IMR-90 (cell line): Measurements from ENCODE around the gene TAS2R1. TPM values are rescaled to one million over a fixed set of nuclear protein-coding genes. Genes with fewer than 3 reads are reported as not detected.

Experiments
- ATAC-seq: fragments of 200-7000 bp; cut with Tn5 transposase; 2 replicates; pipeline ENCODE4 v1.9.1; 2020; ENCODE audit warnings: low read depth, mild to moderate bottlenecking, moderate library complexity
- BruUV-seq: library from RNA; stranded (reverse); fragments of 400-500 nt; replicated peaks from 2 replicates; lab custom pipeline; 2021; lab: Mats Ljungman, UMichigan
- CTCF ChIA-PET: fragments of 300-600 bp; formaldehyde crosslinking; extraction: SDS; loops from one replicate; lab custom pipeline; 2021; ENCODE audit warnings: antibody characterized with exemption; lab: Yijun Ruan, JAX
- POLR2A ChIA-PET: fragments of 300-600 bp; sonication (Branson Sonifier 250); formaldehyde crosslinking; loops from one replicate; lab custom pipeline; 2022; ENCODE audit warnings: antibody characterized with exemption; ENCODE audit not compliant: unreplicated experiment; lab: Charles Lee
- DNase-seq: peaks from one replicate; pipeline ENCODE4 v3.0.0; 2013
- H2AFZ ChIP-seq: replicated peaks from 2 replicates; pipeline ENCODE3; 2013; ENCODE audit warnings: low read length, mild to moderate bottlenecking; ENCODE audit not compliant: poor library complexity
- H2AK5ac ChIP-seq: 2 replicates; pipeline ENCODE4 v1.6.1; 2013; ENCODE audit warnings: low read depth, low read length, inconsistent platforms
- H2AK9ac ChIP-seq: replicated peaks from 2 replicates; pipeline ENCODE3; 2013; ENCODE audit warnings: mild to moderate bottlenecking, low read depth, low read length, moderate library complexity; ENCODE audit not compliant: poor library complexity
- H2BK120ac ChIP-seq: 2 replicates; pipeline ENCODE4 v1.6.1; 2013; ENCODE audit warnings: low read depth, low read length, inconsistent platforms
- H2BK15ac ChIP-seq: 3 replicates; pipeline ENCODE4 v1.6.1; 2013; ENCODE audit warnings: low read depth, low read length, inconsistent platforms
- H2BK20ac ChIP-seq: 2 replicates; pipeline ENCODE4 v1.6.1; 2013; ENCODE audit warnings: low read depth, mild to moderate bottlenecking, inconsistent platforms, low read length, moderate library complexity
- H2BK5ac ChIP-seq: 2 replicates; pipeline ENCODE4 v1.6.1; 2013; ENCODE audit warnings: mild to moderate bottlenecking, low read depth, low read length, inconsistent platforms; ENCODE audit not compliant: poor library complexity, severe bottlenecking
- H3K14ac ChIP-seq: replicated peaks from 2 replicates; pipeline ENCODE4 v1.6.1; 2013; ENCODE audit warnings: low read depth, low read length, inconsistent platforms
- H3K18ac ChIP-seq: 2 replicates; pipeline ENCODE4 v1.6.1; 2013; ENCODE audit warnings: low read depth, low read length, control low read depth
- H3K23ac ChIP-seq: 2 replicates; pipeline ENCODE4 v1.6.1; 2013; ENCODE audit warnings: low read depth, low read length, inconsistent platforms
- H3K27ac ChIP-seq: 2 replicates; pipeline ENCODE4 v1.5.1; 2013; ENCODE audit warnings: mild to moderate bottlenecking, control low read depth, low read length; ENCODE audit not compliant: insufficient read depth
- H3K27me3 ChIP-seq: 2 replicates; pipeline ENCODE4 v1.6.1; 2013; ENCODE audit warnings: low read length; ENCODE audit not compliant: control insufficient read depth, insufficient read depth
- H3K36me3 ChIP-seq: 2 replicates; pipeline ENCODE4 v1.6.1; 2013; ENCODE audit warnings: low read length, mixed read lengths; ENCODE audit not compliant: control insufficient read depth, insufficient read depth
- H3K4ac ChIP-seq: 2 replicates; pipeline ENCODE4 v1.6.1; 2013; ENCODE audit warnings: low read depth, low read length, inconsistent platforms
- H3K4me1 ChIP-seq: 2 replicates; pipeline ENCODE4 v1.6.1; 2013; ENCODE audit warnings: low read length, mixed read lengths; ENCODE audit not compliant: control insufficient read depth, insufficient read depth
- H3K4me2 ChIP-seq: 2 replicates; pipeline ENCODE4 v1.6.1; 2013; ENCODE audit warnings: low read depth, mild to moderate bottlenecking, control low read depth, low read length, moderate library complexity
- H3K4me3 ChIP-seq: 2 replicates; pipeline ENCODE4 v1.5.1; 2013; ENCODE audit warnings: low read depth, mild to moderate bottlenecking, control low read depth, low read length, moderate library complexity; ENCODE audit not compliant: insufficient read depth
- H3K56ac ChIP-seq: 2 replicates; pipeline ENCODE4 v1.6.1; 2013; ENCODE audit warnings: low read length, inconsistent platforms; ENCODE audit not compliant: insufficient read depth; ENCODE audit errors: extremely low read depth
- H3K79me1 ChIP-seq, 2 experiments: 2 replicates each; pipeline ENCODE4 v1.6.1; 2013; ENCODE audit warnings: low read length in 2 of 2, inconsistent platforms in 1 of 2, low read depth in 1 of 2
- H3K9ac ChIP-seq: 2 replicates; pipeline ENCODE4 v1.6.1; 2013; ENCODE audit warnings: low read depth, low read length, control low read depth
- H3K9me1 ChIP-seq: 2 replicates; pipeline ENCODE4 v1.6.1; 2013; ENCODE audit warnings: low read length, inconsistent platforms; ENCODE audit not compliant: insufficient read depth
- H3K9me3 ChIP-seq: 2 replicates; pipeline ENCODE4 v1.6.1; 2013; ENCODE audit warnings: low read length; ENCODE audit not compliant: control insufficient read depth, insufficient read depth
- H4K20me1 ChIP-seq: 2 replicates; pipeline ENCODE4 v1.6.1; 2013; ENCODE audit warnings: low read length, inconsistent platforms; ENCODE audit not compliant: insufficient read depth
- H4K5ac ChIP-seq: 2 replicates; pipeline ENCODE4 v1.6.1; 2013; ENCODE audit warnings: mild to moderate bottlenecking, low read depth, low read length, control low read depth
- H4K8ac ChIP-seq, 2 experiments: 2 replicates each; pipeline ENCODE4 v1.6.1; 2013; ENCODE audit warnings: low read depth in 2 of 2, low read length in 2 of 2, control low read depth in 1 of 2, inconsistent platforms in 1 of 2
- H4K91ac ChIP-seq: 2 replicates; pipeline ENCODE4 v1.6.1; 2013; ENCODE audit warnings: low read depth, low read length, inconsistent platforms; ENCODE audit not compliant: insufficient read depth
- CEBPB ChIP-seq: IDR thresholded peaks from 2 replicates; pipeline ENCODE4 v1.6.1; 2012; ENCODE audit warnings: low read depth, low read length, improper control_type of control experiment
- POLR2A ChIP-seq: IDR thresholded peaks from 2 replicates; pipeline ENCODE4 v1.6.1; 2012; ENCODE audit warnings: mild to moderate bottlenecking, low read depth, low read length
- WGBS, 2 experiments: methylation state at CpG; one replicate each; pipeline versions ENCODE4 v1.1.5 to v1.1.7; 2013; ENCODE audit warnings: missing lambda C conversion rate in 2 of 2; ENCODE audit not compliant: insufficient read length in 1 of 2; ENCODE audit errors: extremely low coverage in 2 of 2; 5-methylcytosine and 5-hydroxymethylcytosine counted together
- dilution Hi-C: fragments of 300-500 bp; cut with HindIII; formaldehyde crosslinking; loops from one replicate; pipeline ENCODE4 v1.14.3; 2018; ENCODE audit warnings: low sequenced_read_pairs; ENCODE audit not compliant: unreplicated experiment
- in situ Hi-C: fragments of 300-500 bp; cut with MboI; formaldehyde crosslinking; loops from 3 replicates; pipeline ENCODE4 v1.14.3; 2019; ENCODE audit warnings: low sequenced_read_pairs, inconsistent platforms, mixed read lengths
- intact Hi-C: fragments of 100-400 bp; cut with micrococcal nuclease; formaldehyde crosslinking; loops from 2 replicates; pipeline ENCODE4 v1.10.0; 2022
- polyA plus RNA-seq, 3 experiments: library from polyadenylated mRNA; depleted of rRNA; stranded (reverse); fragments of >200 nt; gene quantifications; 2 replicates each; pipeline ENCODE4 v1.2.3, GENCODE V29; 2012; ENCODE audit warnings: low replicate concordance in 1 of 3
- total RNA-seq: library from RNA; depleted of rRNA; stranded (reverse); fragments of >200 nt; gene quantifications from 2 replicates; pipeline ENCODE4 v1.2.3, GENCODE V29; 2012

TAS2R1 gene
- total and polyA plus RNA-seq, 2 of the 4 experiments (the other 2 are of a cell fraction) = not detected

GRCh38 chr5:9658706-9659105, 28.6 kb upstream of the TAS2R1 start:
- Histone ChIP-seq H2BK15ac (no peak overlapping the region), H2AK9ac (no peak overlapping the region), H4K8ac (no peak overlapping the region), H2BK5ac (no peak overlapping the region), H3K4me2 (no peak overlapping the region), H3K27me3 (no peaks in the 10 kb centered on the region), H4K20me1 (no peaks in the 10 kb centered on the region; the same call in 1 of the 2 replicates), H4K5ac (no peak overlapping the region), H3K56ac (no peak overlapping the region), H2AK5ac (no peak overlapping the region), H2BK120ac (no peak overlapping the region), H4K91ac (no peak overlapping the region), H3K9me1 (peaks cover 2% of the 10 kb centered on the region; the same call in 1 of the 2 replicates), H3K9ac (no peak overlapping the region), H3K36me3 (no peaks in the 10 kb centered on the region), H3K27ac (no peak overlapping the region), H2AFZ (no peak overlapping the region), H3K4me3 (no peak overlapping the region), H3K14ac (no peak overlapping the region), H3K4me1 (peaks cover 4% of the 10 kb centered on the region), H2BK20ac (no peak overlapping the region), H3K23ac (no peak overlapping the region), H3K4ac (no peak overlapping the region), H3K9me3 (no peaks in the 10 kb centered on the region), H3K79me1 (no peaks in the 10 kb centered on the region), H3K18ac (no peak overlapping the region)
- intact Hi-C loops = no loop called here
- dilution Hi-C loops = no loop called here
- in situ Hi-C loops = no loop called here
- no TSS peak for BruUV-seq
- peak; percentile 30 for DNase-seq
- no CpG with 5 or more reads among the region's 2 CpGs for WGBS, 2 experiments
- TF ChIP-seq POLR2A (no peak), CEBPB (peak; percentile 26; the same call in 1 of the 2 replicates)
- ATAC-seq = no peak
- ChIA-PET POLR2A (no interaction called here), CTCF (interaction anchor here (0.6 kb wide), 2 partner anchors 111 to 282 kb away, joined by 3 read pairs; no protein-coding TSS in a partner anchor)
